ENCODE measurements around the gene FGD5.

The FGD5 gene

DNA sequence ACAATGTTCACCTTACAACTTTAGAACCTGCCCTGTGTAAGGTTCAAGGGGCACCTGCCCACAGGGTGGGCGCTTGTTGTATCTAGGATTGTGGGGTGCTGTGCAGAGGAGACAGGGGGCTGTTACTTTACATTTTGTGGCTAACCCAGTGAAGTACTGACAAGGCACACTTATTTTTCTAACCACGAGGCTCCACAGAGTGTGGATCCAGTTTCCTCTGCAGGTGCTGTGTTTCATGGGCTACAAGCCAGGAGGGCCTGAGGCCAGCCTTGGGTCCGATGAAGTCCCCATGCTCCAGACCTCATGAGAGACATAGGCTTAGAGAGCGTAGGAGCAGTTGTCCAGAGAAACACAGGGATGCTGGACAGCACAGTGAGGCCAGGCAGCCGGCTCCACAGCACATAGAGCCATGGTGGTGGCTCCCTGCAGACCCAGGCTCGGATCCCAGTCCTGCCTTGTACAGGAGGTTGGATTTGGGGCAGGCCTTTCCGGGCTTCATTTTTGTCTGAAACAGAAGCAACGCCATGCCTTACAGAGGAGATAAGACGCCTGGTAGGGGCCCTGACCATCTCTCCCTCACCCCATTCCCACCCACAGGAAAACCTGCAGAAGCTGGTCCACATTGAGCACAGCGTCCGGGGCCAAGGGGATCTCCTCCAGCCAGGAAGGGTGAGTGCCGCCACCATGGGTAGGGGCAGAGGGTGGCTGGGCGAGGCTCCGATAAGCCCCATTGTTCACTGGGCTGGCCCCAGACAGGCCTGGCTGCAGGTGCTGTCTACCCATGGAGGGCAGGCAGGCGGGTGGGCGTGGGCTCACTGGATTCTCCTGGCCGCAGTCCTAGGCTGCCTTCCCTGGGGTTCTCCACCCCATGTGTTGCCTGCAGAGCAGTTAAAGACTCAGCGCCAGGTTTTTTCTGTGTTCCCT lies 88.5 kb downstream of the FGD5 start:
- no peak for DNase-seq (ENCODE audit: low read depth)
- TF ChIP-seq, protein P1, sequence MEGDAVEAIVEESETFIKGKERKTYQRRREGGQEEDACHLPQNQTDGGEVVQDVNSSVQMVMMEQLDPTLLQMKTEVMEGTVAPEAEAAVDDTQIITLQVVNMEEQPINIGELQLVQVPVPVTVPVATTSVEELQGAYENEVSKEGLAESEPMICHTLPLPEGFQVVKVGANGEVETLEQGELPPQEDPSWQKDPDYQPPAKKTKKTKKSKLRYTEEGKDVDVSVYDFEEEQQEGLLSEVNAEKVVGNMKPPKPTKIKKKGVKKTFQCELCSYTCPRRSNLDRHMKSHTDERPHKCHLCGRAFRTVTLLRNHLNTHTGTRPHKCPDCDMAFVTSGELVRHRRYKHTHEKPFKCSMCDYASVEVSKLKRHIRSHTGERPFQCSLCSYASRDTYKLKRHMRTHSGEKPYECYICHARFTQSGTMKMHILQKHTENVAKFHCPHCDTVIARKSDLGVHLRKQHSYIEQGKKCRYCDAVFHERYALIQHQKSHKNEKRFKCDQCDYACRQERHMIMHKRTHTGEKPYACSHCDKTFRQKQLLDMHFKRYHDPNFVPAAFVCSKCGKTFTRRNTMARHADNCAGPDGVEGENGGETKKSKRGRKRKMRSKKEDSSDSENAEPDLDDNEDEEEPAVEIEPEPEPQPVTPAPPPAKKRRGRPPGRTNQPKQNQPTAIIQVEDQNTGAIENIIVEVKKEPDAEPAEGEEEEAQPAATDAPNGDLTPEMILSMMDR (IDR thresholded peaks at IDR 0.05; ENCODE audit: low read depth, low read length, missing control alignments) = no peak
- H3K4me3 ChIP-seq (ENCODE audit: low read depth, low read length) = no peak overlapping the region

GRCh38 chr3:14909250-14909649 lies 90.5 kb downstream of the FGD5 start:
- DNase-seq (ENCODE audit: low read depth) = no peak
- H3K4me3 ChIP-seq (ENCODE audit: low read depth, low read length) = no peak overlapping the region
- TF ChIP-seq, protein P1 (IDR thresholded peaks at IDR 0.05; ENCODE audit: low read depth, low read length, missing control alignments) = no peak

- TF ChIP-seq, protein P1 (IDR thresholded peaks at IDR 0.05; ENCODE audit: low read depth, low read length, missing control alignments) = no peak
- DNase-seq (ENCODE audit: low read depth) = no peak
- no peak overlapping the region for H3K4me3 ChIP-seq (ENCODE audit: low read depth, low read length)
Observed at GRCh38 chr3:14911651-14912050, 92.9 kb downstream of the FGD5 start.

DNA sequence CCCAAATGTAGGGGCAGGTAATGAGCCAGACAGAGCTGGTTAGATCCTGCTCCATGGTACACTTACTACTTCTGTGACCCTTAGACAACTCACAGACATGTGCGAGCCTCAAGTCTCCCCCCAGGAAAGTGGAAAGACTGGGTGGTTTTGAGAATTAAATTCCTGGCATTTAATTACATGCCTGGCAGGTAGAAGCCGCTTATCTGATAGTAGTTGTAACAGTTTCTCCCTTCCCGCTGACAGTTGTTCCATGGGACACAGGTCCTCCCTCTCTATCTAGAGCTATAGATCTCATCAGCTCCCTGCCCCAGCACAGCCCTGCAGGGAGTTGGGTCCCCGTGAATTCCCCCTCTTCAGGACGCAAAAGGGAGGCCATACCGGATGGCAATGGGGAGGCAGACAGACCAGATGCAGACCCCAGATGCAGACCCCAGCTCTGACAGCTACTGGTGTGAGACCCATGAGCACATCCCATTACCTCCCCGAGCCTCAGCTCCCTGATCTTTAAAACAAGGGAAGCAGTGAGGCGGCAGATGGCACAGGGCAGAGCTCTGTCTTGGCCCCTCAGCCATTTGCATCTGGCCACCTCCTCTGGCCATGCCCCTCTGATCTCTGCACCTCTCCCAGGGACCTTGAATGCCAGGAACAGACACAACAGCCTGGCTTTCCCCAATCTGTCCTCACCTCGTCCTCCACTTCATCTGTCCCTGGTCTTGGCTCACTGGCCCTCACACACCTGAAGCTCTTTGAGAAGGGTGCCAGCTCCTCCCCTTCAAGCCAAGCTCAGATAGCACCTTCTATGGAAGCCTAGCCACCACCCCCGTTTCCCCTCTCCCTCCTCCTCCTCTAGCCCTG lies 94.5 kb downstream of the FGD5 start:
- DNase-seq (ENCODE audit: low read depth) = no peak
- no peak overlapping the region for H3K4me3 ChIP-seq (ENCODE audit: low read depth, low read length)
- TF ChIP-seq, protein P1 (IDR thresholded peaks at IDR 0.05; ENCODE audit: low read depth, low read length, missing control alignments) = no peak

GRCh38 chr3:14913926-14914778 lies 95.4 kb downstream of the FGD5 start:
- TF ChIP-seq, protein P1 (IDR thresholded peaks at IDR 0.05; ENCODE audit: low read depth, low read length, missing control alignments) = no peak
- H3K4me3 ChIP-seq (ENCODE audit: low read depth, low read length) = no peak overlapping the region
- no peak for DNase-seq (ENCODE audit: low read depth)

GRCh38 chr3:14914779-14915117 lies 96.0 kb downstream of the FGD5 start:
- no peak for DNase-seq (ENCODE audit: low read depth)
- TF ChIP-seq, protein P1 (IDR thresholded peaks at IDR 0.05; ENCODE audit: low read depth, low read length, missing control alignments) = no peak
- no peak overlapping the region for H3K4me3 ChIP-seq (ENCODE audit: low read depth, low read length)
